ENCODE data around the gene LY6G6F.

LY6G6F gene

DNA sequence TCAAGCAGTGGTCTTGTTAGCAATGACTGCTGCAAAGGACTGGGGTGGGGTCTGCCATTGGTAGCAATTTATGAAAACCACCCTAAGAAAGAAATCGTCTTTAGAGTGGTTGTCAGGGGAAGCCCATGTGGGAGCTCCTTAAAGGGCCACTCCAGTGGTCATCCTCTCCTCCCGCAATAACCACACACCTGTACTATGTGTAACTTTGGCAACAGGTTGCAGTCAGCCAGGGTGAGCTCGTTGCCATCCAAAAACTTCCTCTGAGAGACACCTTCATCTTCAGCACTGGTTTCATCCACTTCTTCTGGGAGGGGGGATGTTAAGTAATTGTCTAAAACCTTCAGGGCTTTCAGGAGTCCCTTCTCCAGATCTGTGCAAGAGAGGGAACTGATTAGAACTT is 25.4 kb downstream of the LY6G6F start:
- no peak for TF ChIP-seq CTCF (IDR thresholded peaks at IDR 0.05; ENCODE audit: low read length, missing control alignments)
- H3K4me3 ChIP-seq (replicated peaks; ENCODE audit: low read depth, low read length) = no peak overlapping the region
- DNase-seq (ENCODE audit: low read depth) = no peak

- no peak for DNase-seq (ENCODE audit: low read depth)
- H3K4me3 ChIP-seq (replicated peaks; ENCODE audit: low read depth, low read length) = peak overlapping the region; percentile 83
- no peak for TF ChIP-seq CTCF (IDR thresholded peaks at IDR 0.05; ENCODE audit: low read length, missing control alignments)
These were observed 27.1 kb downstream of the LY6G6F start for GRCh38 chr6:31733734-31734133.

- no peak for TF ChIP-seq CTCF (IDR thresholded peaks at IDR 0.05; ENCODE audit: low read length, missing control alignments)
- H3K4me3 ChIP-seq (replicated peaks; ENCODE audit: low read depth, low read length) = peak overlapping the region; percentile 83
- DNase-seq (ENCODE audit: low read depth) = no peak
These were observed 27.7 kb downstream of the LY6G6F start for GRCh38 chr6:31734247-31734820.

- peak overlapping the region; percentile 83 for H3K4me3 ChIP-seq (replicated peaks; ENCODE audit: low read depth, low read length)
- TF ChIP-seq CTCF (IDR thresholded peaks at IDR 0.05; ENCODE audit: low read length, missing control alignments) = no peak
- peak; percentile 65 for DNase-seq (ENCODE audit: low read depth)
These were observed 28.2 kb downstream of the LY6G6F start for GRCh38 chr6:31734821-31735406.

- TF ChIP-seq CTCF (IDR thresholded peaks at IDR 0.05; ENCODE audit: low read length, missing control alignments) = no peak
- peak; percentile 74 for DNase-seq (ENCODE audit: low read depth)
- peak within 1 kb of the TSS; percentile 83 for H3K4me3 ChIP-seq (replicated peaks; ENCODE audit: low read depth, low read length)
These were observed 29.5 kb downstream of the LY6G6F start, which contains the start of gene CLIC1 for GRCh38 chr6:31736021-31736767. Gene CLIC1, minus strand, starts transcription at chr6:31736530. Its CDS starts 230 bp downstream, at chr6:31736300.

- peak overlapping the region; percentile 83 for H3K4me3 ChIP-seq (replicated peaks; ENCODE audit: low read depth, low read length)
- no peak for TF ChIP-seq CTCF (IDR thresholded peaks at IDR 0.05; ENCODE audit: low read length, missing control alignments)
- no peak for DNase-seq (ENCODE audit: low read depth)
These were observed 30.2 kb downstream of the LY6G6F start for GRCh38 chr6:31736768-31737314.
